Ascending aorta (tissue), 2 donors: Measurements from ENCODE around the gene ZC3H10. TPM values are rescaled to one million over a fixed set of nuclear protein-coding genes. Genes with fewer than 3 reads are reported as not detected.

Experiments
- DNase-seq, 2 donors: peaks; one replicate each; pipeline ENCODE4 v3.0.0-alpha.2; 2019; ENCODE audit warnings: low spot score in 2 of 2
- H3K27ac ChIP-seq, 2 donors: fragments of 200-600 bp; sonication (generic); one replicate each; pipeline ENCODE4 v1.5.1; 2016 to 2017; ENCODE audit warnings: mild to moderate bottlenecking in 1 of 2
- H3K27me3 ChIP-seq: fragments of 200-600 bp; sonication (generic); one replicate; pipeline ENCODE4 v1.5.1; 2017
- H3K36me3 ChIP-seq, 2 donors: fragments of 200-600 bp; sonication (generic); one replicate each; pipeline ENCODE4 v1.5.1; 2016
- H3K4me1 ChIP-seq, 2 donors: fragments of 200-600 bp; sonication (generic); one replicate each; pipeline ENCODE4 v1.5.1; 2016 to 2017; ENCODE audit warnings: mild to moderate bottlenecking in 1 of 2
- H3K4me3 ChIP-seq, 2 donors: fragments of 200-600 bp; sonication (generic); one replicate each; pipeline ENCODE4 v1.5.1; 2016 to 2017; ENCODE audit warnings: mild to moderate bottlenecking in 1 of 2
- H3K9me3 ChIP-seq, 2 donors: fragments of 200-600 bp; sonication (generic); one replicate each; pipeline ENCODE4 v1.5.1; 2016
- intact Hi-C: fragments of 100-400 bp; cut with DNase I; formaldehyde crosslinking; loops from one replicate; pipeline ENCODE4 v1.15.1; 2023
- total RNA-seq: library from RNA; depleted of rRNA; stranded (reverse); fragments of >200 nt; gene quantifications from one replicate; pipeline ENCODE4 v1.1.0, GENCODE V29; 2016
- TF ChIP-seq, protein P1 (sequence below), 3 experiments: fragments of 200-600 bp in 2 of 3; fragments of 450-650 bp in 1 of 3; sonication (generic) in 2 of 3; IDR thresholded peaks; one replicate each; pipeline ENCODE4 v1.5.1; 2016 to 2019; ENCODE audit warnings: antibody characterized with exemption in 3 of 3, mild to moderate bottlenecking in 1 of 3, moderate library complexity in 1 of 3

The ZC3H10 gene
- total RNA-seq, 1 donor from 2014 or later = 11.1 TPM

DNA sequence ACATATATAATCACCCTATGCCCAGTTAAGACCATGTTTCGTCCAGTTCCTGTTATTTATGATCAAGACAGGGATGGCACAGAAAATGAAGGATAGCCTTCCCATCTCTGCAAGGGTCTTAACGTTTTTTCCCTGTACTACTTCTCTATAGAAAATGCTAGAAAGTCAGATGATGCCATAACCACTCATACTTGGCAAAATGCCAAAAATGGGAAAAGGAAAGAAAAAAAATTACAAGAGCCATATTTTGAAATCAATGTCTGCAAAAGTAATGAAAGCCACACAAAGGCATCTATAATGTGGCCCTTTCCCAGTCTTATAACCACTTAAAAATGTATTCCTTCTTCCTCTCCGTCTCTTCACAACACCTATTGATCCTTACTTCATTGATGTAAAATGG is 32.5 kb downstream of the ZC3H10 start:
- no peak overlapping the region for H3K27ac ChIP-seq

DNA sequence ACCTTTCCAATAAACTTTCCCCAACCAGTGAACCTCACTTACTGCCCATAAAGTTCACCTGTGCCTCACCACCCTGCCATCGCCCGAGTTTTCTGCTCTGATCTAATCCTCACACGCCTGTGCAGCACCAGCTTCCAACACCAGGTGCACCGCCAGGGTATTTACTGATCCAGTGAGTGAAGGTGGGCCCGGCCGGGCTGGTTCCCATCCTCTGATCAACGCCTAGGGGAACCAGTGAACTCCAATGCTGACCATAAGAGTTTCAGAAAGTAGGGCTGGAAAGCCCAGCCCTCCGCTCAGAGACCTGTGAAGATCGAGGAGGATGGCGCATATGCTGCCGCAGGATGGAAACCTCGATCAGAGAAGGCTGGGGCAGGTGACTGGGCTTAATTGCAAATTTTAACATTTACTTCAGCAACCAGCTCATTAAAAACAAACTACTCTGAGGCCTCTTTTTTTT is 33.6 kb downstream of the ZC3H10 start:
- peak in 1 of 2 donors; percentile 77 for DNase-seq
- no peaks in the 10 kb centered on the region for H3K9me3 ChIP-seq
- H3K27ac ChIP-seq = peak overlapping the region; percentile 86 to 91
- intact Hi-C loops = no loop called here
- TF ChIP-seq, protein P1, sequence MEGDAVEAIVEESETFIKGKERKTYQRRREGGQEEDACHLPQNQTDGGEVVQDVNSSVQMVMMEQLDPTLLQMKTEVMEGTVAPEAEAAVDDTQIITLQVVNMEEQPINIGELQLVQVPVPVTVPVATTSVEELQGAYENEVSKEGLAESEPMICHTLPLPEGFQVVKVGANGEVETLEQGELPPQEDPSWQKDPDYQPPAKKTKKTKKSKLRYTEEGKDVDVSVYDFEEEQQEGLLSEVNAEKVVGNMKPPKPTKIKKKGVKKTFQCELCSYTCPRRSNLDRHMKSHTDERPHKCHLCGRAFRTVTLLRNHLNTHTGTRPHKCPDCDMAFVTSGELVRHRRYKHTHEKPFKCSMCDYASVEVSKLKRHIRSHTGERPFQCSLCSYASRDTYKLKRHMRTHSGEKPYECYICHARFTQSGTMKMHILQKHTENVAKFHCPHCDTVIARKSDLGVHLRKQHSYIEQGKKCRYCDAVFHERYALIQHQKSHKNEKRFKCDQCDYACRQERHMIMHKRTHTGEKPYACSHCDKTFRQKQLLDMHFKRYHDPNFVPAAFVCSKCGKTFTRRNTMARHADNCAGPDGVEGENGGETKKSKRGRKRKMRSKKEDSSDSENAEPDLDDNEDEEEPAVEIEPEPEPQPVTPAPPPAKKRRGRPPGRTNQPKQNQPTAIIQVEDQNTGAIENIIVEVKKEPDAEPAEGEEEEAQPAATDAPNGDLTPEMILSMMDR (IDR thresholded peaks at IDR 0.05) = peak; percentile 26 to 55 (median 28)
- H3K4me1 ChIP-seq = peaks cover 0 to 21% of the 10 kb centered on the region in 2 donors
- H3K4me3 ChIP-seq = peak overlapping the region; percentile 68 to 93
- no peaks in the 10 kb centered on the region for H3K36me3 ChIP-seq
- no peaks in the 10 kb centered on the region for H3K27me3 ChIP-seq

More for the DNA sequence above, 32.5 kb downstream of the ZC3H10 start:
- Histone ChIP-seq H3K9me3 (no peaks in the 10 kb centered on the region), H3K36me3 (no peaks in the 10 kb centered on the region), H3K4me3 (no peak overlapping the region), H3K4me1 (peaks cover 0 to 21% of the 10 kb centered on the region in 2 donors), H3K27me3 (no peaks in the 10 kb centered on the region)
- intact Hi-C loops = no loop called here
- no peak for DNase-seq
- TF ChIP-seq, protein P1 (IDR thresholded peaks at IDR 0.05) = no peak

DNA sequence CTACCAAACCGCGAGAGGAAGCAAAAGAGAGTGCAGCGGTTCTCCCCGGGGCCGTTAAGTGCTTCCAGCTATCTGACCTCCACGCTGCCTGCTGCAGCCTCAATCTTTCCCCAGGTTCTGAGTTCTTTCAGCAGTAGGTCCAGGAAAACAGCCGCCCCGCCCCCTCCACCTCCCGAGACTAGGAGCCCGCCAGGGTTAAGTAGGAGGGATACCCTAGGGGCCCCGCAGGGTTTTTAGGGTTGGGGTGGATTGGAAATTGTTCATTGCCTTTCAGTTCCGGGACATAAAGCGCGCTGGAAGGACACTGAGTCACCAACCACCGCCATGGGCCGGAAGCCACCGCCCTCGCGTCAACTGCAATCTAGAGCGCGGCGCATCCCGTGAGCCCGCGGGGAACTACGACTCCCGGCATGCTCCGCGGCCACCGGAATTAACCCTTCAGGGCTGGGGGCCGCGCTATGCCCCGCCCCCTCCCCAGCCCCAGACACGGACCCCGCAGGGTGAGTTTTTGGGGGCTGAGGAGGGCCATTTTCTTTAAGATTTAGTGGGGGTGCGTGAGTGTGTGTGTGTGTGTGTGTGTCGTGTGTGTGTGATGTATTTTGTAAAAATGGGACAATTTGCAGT is 34.2 kb downstream of the ZC3H10 start, which contains the start of gene MYL6B:
MYL6B (plus strand) TSS at position 456 of the 624 bp plus-strand sequence. CDS start 1,332 bp downstream, outside the sequence.
- intact Hi-C loops = no loop called here

DNA sequence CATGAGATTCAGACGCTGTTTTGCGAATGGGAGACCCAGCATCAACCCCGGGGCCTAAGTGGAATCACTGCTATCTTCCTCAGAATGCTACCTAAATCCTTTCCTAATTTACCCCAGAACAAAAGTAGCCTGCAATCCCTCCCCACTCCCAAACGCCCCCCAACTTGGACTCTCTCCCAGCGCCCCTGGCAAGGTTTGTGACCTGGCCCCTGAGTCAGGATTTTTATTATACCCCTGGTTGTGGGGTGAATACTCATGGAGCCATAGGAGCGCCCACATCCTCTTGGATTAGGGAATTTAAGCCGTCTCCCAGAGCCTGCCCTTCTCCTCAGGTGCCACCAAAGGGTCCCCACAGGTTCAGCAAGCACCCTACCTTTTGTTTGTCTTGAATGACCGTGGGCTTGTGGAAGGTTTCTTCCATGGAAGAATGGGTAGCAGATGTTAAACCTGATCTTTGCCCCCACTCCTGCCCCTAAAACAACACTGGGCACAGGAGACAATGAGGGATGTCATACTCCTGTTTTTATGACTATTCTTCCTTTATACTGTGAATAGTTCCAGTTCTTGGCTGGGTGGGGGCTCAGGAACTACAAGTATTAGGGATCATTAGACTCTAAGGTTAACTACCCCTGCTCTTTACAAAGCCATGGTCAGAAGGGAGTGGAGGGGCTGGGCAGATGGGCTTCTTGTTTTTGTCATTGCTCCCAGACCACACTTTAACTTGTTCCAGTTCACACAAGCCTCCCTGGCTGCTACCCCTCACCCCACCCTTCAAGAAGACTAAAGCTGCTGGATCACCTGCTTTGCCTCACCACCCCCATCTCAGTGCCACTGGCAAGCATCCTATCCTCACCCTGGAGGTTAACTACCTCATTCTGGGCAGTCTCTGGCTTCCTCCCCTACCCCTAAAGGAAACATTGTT is 35.0 kb downstream of the ZC3H10 start:
- no peaks in the 10 kb centered on the region for H3K9me3 ChIP-seq
- peak overlapping the region; percentile 86 to 91 for H3K27ac ChIP-seq

More for the DNA sequence above, 34.2 kb downstream of the ZC3H10 start, which contains the start of gene MYL6B:
- Histone ChIP-seq H3K9me3 (no peaks in the 10 kb centered on the region), H3K4me3 (peak within 1 kb of the TSS; percentile 68 to 93), H3K36me3 (no peaks in the 10 kb centered on the region), H3K4me1 (peaks cover 0 to 24% of the 10 kb centered on the region in 2 donors), H3K27me3 (no peaks in the 10 kb centered on the region), H3K27ac (peak within 1 kb of the TSS; percentile 86 to 91)
- TF ChIP-seq, protein P1 (IDR thresholded peaks at IDR 0.05) = no peak
- peak; percentile 69 to 96 for DNase-seq

DNA sequence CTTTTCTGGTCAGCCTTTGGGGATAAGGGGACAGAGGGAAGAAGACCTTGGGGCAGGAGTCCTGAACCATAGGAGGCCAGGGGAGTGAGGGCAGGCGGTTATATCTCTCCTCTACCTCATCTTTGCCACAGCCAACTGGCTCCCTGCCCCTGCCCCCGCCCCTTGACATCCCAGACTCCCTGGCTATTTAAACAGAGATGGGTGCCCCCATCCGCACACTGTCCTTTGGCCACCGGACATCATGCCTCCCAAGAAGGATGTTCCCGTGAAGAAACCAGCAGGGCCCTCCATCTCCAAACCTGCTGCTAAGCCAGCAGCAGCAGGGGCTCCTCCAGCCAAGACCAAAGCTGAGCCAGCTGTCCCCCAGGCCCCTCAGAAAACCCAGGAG is 35.6 kb downstream of the ZC3H10 start:
- Histone ChIP-seq H3K4me1 (peaks cover 0 to 25% of the 10 kb centered on the region in 2 donors), H3K27me3 (no peaks in the 10 kb centered on the region), H3K36me3 (no peaks in the 10 kb centered on the region), H3K4me3 (no peak overlapping the region), H3K9me3 (no peaks in the 10 kb centered on the region), H3K27ac (no peak overlapping the region)
- DNase-seq = no peak
- intact Hi-C loops = no loop called here
- TF ChIP-seq, protein P1 (IDR thresholded peaks at IDR 0.05) = no peak

More for the DNA sequence above, 35.0 kb downstream of the ZC3H10 start:
- no peak for DNase-seq
- intact Hi-C loops = no loop called here
- TF ChIP-seq, protein P1 (IDR thresholded peaks at IDR 0.05) = no peak
- Histone ChIP-seq H3K36me3 (no peaks in the 10 kb centered on the region), H3K4me1 (peaks cover 0 to 25% of the 10 kb centered on the region in 2 donors), H3K27me3 (no peaks in the 10 kb centered on the region), H3K4me3 (peak overlapping the region; percentile 68 to 93)
